Activated naive CD4-positive, alpha-beta T cell treated with anti-CD3 and anti-CD28 coated beads, Interleukin-2, amount 50 U/mL, for 72 hours (primary cell): Measurements from ENCODE around the gene ARL11. TPM values are rescaled to one million over a fixed set of nuclear protein-coding genes. Genes with fewer than 3 reads are reported as not detected.
"Not testable (repeated sequence)": the region's sequence is repeated elsewhere in the genome, so short reads cannot be mapped to it uniquely, and the experiment has no call there.

Experiments
- ATAC-seq, 2 donors: fragments of 150-1000 bp; cut with Tn5 transposase; 2 replicates each; pipeline ENCODE4 v1.10.0; 2021; ENCODE audit warnings: mild to moderate bottlenecking in 2 of 2, moderate library complexity in 2 of 2
- DNase-seq, 2 donors: peaks; one replicate each; pipeline ENCODE4 v3.0.0; 2021 to 2022; ENCODE audit warnings: low spot score in 2 of 2
- H3K27ac Mint-ChIP-seq, 2 donors: one replicate each; pipeline ENCODE4 v1.8.0; 2022; ENCODE audit warnings: mild to moderate bottlenecking in 2 of 2, mixed read lengths in 2 of 2
- H3K36me3 Mint-ChIP-seq, 2 donors: one replicate each; pipeline ENCODE4 v1.8.0; 2022; ENCODE audit warnings: mixed read lengths in 2 of 2
- H3K9me3 Mint-ChIP-seq, 2 donors: one replicate each; pipeline ENCODE4 v1.8.0; 2022; ENCODE audit warnings: mixed read lengths in 2 of 2
- total RNA-seq, 2 donors: library from RNA; stranded (reverse); gene quantifications; one replicate each; pipeline ENCODE4 v1.2.3, GENCODE V29; 2022

The ARL11 gene
- total RNA-seq, result 1 to 10 TPM; 1.5 to 1.6 TPM

DNA sequence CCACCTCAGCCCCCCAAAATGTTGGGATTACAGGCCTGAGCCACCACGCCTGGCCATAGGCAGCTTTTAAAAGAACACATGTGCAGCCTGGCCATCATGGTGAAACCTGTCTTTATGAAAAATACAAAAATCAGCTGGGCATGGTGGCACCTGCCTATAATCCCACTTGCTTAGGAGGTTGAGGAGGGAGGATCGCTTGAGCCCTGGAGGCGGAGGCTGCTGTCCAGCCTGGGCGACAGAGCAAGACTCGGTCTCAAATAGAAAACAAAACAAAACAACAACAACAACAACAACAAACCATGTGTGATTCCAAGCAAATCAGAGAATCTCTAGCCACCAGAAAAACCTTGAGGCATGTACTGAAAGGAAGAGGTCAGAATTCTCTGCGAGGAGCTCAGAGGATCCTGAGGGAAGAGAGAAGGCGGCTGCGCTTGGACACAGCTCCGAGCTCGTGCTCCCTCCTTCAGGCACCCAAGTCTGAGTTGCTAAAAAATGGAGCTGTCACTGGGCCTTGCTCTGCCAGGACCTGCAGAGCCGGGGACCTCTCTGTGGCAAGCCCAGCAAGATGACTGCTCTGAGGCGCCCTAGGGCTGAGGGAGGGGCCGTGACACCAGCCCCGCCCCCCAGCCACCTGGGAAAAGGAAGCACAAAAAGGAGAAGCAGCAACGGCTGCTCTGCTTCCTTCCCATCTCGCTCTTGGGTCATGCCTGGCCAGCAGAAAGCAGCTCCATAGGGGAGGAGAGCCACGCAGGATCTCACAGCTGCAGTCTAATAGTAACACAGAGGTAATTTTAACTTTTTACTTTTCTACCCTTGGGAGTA lies at the start of gene ARL11:
Gene ARL11 (plus strand): TSS at position 677 of the 822 bp plus-strand sequence. CDS start 1,941 bp downstream, outside the sequence.
- H3K36me3 Mint-ChIP-seq, result peaks cover 5% of the 10 kb centered on the region in 2 donors
- no peaks in the 10 kb centered on the region for H3K9me3 Mint-ChIP-seq
- DNase-seq (peak; percentile 72 to 73), ATAC-seq (peak; percentile 91 to 94)
- peak within 1 kb of the TSS; percentile 56 to 84 for H3K27ac Mint-ChIP-seq

DNA sequence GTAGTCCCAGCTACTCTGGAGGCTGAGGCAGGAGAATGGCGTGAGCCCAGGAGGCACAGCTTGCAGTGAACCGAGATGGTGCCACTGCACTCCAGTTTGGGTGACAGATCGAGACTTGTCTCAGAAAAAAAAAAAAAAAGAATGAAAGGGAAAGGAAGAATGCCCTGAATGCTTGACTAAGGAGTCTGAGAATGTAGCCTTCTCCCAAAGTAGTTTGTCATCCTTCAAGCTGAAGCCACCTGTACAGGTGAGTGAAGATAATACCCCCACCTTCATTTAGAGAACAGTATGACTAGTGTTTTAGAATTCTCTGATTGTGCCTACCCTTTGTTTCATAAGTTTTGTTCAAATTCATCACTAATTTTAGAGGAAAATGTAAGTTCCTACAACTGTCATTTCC lies 48.8 kb upstream of the ARL11 start:
- Mint-ChIP-seq H3K9me3 (no peaks in the 10 kb centered on the region), H3K27ac (no peak overlapping the region), H3K36me3 (peaks cover 0 to 13% of the 10 kb centered on the region in 2 donors)
- ATAC-seq (no peak), DNase-seq (no peak)

DNA sequence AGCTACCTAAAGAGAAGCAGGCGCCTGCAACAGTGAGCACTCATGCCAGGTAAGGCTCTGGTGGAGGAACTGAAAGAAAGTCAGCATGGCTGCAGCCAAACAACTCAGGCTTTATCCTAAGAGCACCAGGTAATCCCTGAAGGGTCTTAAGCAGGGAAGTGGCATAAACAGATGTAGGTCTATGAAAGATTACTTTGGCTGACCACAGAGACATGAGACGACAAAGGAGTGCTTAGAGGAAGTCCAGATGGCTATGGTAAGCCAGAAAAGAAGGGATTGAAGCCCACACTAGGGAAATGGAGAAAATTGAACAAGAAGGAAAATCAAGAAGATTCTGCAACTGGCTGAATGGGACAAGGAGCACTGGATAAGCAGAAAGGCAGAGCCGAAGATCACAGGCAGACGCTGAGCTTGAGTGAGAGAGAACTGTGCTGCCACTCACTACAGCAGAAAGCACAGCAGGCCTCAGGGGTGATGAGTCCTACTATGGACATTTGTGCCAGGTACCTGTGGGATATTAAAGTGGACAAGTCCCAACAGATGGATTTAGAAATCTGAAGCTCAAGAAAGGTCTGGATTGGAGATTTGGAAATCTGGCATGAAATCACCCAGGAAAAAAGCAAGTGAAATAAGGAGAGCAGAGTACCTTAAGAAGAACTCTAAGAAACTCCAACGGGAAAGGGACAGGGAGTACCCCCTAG lies 47.2 kb upstream of the ARL11 start:
- H3K9me3 Mint-ChIP-seq, result no peaks in the 10 kb centered on the region
- no peak for DNase-seq
- peaks cover 6 to 18% of the 10 kb centered on the region in 2 donors for H3K36me3 Mint-ChIP-seq
- H3K27ac Mint-ChIP-seq, result peak overlapping the region in 1 of 2 donors; percentile 42
- ATAC-seq, result no peak

DNA sequence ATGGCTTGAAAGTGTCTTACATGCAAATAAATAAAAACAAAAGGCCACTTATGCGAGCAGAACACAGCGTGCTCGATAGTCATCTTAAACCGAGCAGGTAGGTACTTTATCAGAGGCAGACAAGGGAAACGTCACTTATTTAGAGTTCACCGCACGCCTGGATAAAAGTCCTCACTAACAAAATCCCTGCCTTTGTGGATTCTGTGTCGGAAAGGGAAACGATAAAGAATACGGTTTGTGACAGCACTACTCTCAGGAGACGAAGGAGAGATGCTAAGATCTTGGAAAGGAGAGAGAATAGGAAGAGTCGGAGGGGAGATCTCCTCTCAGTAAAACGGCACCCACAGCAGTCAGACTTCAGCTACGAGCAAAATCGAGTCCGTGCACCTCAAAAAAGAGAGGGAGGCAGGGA lies 43.5 kb upstream of the ARL11 start:
- Mint-ChIP-seq H3K27ac (peak overlapping the region; percentile 70), H3K36me3 (peaks cover 6 to 18% of the 10 kb centered on the region in 2 donors), H3K9me3 (no peaks in the 10 kb centered on the region)
- DNase-seq, result no peak
- ATAC-seq, result peak; percentile 3 to 6

DNA sequence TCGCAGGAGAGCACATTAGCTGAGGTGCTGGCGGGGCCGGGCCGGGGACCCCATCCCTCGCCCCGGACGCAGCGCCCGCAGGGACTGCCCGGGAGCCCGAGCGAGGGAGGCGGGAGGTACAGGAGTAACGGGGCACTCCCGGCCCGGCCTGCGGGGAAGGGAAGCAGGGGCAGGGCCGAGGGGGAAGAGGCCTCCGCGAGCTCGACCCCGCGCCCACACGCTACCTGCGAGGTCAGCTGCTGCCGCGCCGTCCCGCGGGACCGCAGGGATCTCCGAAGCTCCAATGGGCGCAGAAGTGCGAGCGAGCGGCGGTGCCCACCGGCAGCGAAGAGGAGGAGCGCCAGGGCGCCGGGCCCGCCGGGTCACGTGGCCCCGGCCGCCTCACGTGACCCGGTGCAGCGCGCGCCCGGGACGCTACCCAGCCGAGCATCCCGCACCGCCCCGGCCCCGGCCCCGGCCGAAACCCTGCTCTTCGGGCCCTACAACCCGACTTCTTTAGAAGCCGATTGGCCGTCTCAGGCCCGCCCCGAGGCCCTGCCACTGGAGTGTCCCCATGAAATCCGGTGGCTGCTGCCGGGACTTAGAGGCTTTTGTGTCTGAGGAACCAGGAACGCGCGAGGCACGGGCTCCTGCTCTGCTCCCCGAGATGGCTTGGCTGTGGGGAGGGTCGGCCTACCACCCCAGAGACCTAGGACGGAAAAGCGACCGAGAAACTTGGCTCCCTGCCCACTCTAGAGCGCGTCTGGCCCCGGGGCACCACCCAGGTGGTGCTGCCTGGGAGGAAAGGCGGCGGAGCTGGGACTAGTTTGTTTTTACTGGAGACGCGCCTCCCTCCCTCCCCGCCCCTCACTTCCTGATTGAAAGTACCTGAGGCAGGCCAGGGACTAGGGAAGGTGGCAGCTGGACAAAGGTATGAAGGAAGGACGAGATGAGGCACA lies 42.8 kb upstream of the ARL11 start, which contains the start of gene RCBTB1:
Gene RCBTB1 (minus strand): TSS at position 339 of the 938 bp plus-strand sequence. CDS start 18,279 bp downstream, outside the sequence.
- peak; percentile 96 to 97 for ATAC-seq
- DNase-seq, result peak; percentile 60 to 82
- H3K27ac Mint-ChIP-seq, result peak within 1 kb of the TSS; percentile 70
- H3K36me3 Mint-ChIP-seq, result peaks cover 6 to 18% of the 10 kb centered on the region in 2 donors
- no peaks in the 10 kb centered on the region for H3K9me3 Mint-ChIP-seq

DNA sequence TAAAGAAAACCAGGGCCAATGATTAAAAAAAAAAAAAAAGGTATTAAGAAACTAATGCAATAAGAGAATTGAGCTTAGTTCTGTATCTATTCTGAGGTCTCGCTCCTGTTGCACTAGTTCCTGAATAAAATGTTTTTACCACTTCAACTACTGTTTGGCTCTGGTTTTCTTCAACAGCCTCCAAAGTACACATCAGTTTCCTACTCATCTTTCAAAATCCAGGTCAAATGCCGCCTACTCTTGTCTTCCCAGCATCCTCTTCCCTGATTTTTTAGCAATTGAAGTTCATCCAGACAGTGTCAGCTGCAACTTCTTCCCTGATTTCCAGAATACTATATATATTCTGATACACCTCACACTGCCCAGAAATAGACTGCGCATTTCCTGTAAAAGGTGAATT lies 41.6 kb upstream of the ARL11 start:
- Mint-ChIP-seq H3K27ac (peak overlapping the region in 1 of 2 donors; percentile 70), H3K9me3 (no peaks in the 10 kb centered on the region), H3K36me3 (peaks cover 6 to 9% of the 10 kb centered on the region in 2 donors)
- DNase-seq, result no peak
- ATAC-seq, result no peak

DNA sequence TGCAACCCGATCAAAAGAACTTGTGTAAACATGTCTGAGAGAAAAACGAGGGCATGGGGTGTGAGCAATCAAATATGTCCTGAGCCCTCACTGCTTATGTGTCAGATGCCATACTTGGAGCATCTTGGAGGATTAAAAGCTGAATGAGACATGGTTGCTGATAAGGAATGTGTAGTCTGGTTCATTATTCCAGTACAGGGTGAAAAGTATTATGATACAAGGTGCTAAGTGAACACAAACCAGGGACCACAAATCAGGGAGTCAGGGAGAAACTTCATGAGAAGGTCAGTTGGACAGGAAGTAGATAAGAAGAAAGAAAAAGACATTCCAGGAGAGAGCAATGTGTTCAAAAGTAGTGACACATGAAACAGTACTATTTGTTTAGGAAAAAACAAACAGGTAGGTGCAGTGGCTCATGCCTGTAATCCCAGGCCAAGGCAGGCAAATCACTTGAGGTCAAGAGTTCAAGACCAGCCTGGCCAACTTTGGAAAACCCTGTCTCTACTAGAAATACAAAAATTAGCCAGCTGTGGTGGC lies 40.9 kb upstream of the ARL11 start:
- Mint-ChIP-seq H3K36me3 (peaks cover 6% of the 10 kb centered on the region in 2 donors), H3K9me3 (no peaks in the 10 kb centered on the region), H3K27ac (peak overlapping the region in 1 of 2 donors; percentile 70)
- DNase-seq (no peak), ATAC-seq (no peak)

DNA sequence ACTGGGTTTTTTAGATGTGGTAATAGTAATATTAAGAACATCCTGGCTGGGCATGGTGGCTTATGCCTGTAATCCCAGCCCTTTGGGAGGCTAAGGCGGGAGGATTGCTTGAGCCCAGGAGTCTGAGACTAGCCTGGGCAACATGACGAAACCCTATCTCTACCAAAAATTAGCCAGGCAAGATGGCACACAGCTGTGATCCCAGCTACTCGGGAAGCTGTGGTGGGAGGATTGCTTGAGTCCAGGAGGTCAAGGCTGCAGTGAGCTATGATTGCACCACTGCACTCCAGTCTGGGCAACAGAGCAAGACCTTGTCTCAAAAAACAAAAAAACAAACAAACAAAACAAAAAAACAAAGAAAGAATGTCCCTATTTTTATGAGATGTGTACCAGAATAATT lies 37.6 kb upstream of the ARL11 start:
- H3K9me3 Mint-ChIP-seq, H3K36me3 Mint-ChIP-seq, H3K27ac Mint-ChIP-seq, DNase-seq, ATAC-seq: not testable (repeated sequence)

DNA sequence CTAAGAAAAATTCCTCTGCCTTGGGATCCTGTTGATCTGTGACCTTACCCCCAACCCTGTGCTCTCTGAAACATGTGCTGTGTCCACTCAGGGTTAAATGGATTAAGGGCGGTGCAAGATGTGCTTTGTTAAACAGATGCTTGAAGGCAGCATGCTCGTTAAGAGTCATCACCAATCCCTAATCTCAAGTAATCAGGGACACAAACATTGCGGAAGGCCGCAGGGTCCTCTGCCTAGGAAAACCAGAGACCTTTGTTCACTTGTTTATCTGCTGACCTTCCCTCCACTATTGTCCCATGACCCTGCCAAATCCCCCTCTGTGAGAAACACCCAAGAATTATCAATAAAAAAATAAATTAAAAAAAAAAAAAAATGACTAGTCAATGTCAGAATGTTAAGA lies 34.4 kb upstream of the ARL11 start:
- ATAC-seq, DNase-seq, H3K36me3 Mint-ChIP-seq, H3K27ac Mint-ChIP-seq, H3K9me3 Mint-ChIP-seq: not testable (repeated sequence)

DNA sequence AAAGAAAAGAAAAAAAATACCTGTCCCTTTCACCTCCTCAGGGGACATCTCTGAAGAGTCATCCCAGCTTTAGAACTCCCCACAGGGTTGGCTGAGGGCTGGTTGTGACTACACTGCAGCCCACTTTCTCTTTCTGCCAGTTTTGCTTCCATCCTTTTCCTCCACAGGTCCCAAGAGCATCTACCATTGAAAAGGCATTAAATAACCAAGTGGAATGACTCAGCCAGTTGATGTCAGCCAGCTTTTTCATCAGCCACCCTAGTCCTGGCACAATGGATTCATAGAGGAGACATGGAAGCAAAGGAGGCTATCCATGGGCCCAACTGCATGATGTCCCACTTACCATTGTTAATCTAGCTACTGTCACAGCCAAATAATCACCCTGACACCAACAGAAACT lies 33.7 kb upstream of the ARL11 start:
- no peak for DNase-seq
- Mint-ChIP-seq H3K27ac (no peak overlapping the region), H3K36me3 (no peaks in the 10 kb centered on the region), H3K9me3 (no peaks in the 10 kb centered on the region)
- no peak for ATAC-seq

DNA sequence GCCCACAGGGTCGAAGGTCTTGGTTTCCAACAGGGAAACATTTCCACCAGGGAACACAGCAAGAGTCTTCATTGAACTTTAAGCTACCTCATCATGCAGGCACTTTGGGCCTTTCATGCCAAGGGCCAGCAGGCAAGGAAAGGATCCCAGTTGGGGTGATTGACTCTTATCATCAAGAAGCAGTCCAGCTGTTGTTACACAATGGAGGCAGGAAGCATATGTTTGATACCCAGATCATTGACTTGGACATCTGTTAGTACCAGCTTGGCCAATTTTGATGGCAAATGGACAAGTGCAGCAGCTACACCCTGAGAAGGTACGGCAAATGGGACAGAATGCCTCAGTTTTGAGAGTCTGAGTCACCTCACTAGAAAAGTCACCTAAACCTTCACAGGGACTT lies 32.1 kb upstream of the ARL11 start:
- DNase-seq, result no peak

DNA sequence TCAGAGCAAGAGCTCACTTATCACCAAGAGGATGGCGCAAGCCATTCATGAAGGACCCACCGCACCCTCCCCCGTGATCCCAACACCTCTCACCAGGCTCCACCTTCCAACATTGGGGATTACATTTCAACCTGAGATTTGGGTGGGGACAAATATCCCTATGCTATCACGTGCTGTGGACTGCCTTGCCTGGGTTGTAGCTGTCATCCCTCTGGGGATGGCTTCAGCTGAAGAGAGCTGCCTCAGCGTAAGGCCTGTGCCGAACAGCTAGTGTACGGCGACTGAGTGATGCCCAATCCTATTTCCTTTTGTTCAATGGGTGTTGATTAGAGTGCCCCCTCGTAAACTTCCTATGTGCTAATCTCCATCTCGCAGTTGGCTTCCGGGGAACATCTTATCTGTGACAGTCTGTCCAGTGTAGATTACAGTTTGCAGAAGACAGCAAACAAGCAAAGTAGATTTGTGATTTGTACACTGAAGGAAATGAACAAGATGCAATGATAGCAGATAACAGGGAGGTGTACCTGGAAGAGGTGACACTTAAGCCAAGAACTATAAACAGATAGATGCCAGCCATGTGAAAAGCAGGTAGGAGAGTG lies 31.2 kb upstream of the ARL11 start:
- H3K27ac Mint-ChIP-seq, result no peak overlapping the region
- no peak for ATAC-seq
- H3K36me3 Mint-ChIP-seq, result no peaks in the 10 kb centered on the region
- DNase-seq, result no peak
- H3K9me3 Mint-ChIP-seq, result no peaks in the 10 kb centered on the region

More for the DNA sequence above, 32.1 kb upstream of the ARL11 start:
- Mint-ChIP-seq H3K36me3 (no peaks in the 10 kb centered on the region), H3K27ac (no peak overlapping the region), H3K9me3 (no peaks in the 10 kb centered on the region)
- ATAC-seq, result no peak

DNA sequence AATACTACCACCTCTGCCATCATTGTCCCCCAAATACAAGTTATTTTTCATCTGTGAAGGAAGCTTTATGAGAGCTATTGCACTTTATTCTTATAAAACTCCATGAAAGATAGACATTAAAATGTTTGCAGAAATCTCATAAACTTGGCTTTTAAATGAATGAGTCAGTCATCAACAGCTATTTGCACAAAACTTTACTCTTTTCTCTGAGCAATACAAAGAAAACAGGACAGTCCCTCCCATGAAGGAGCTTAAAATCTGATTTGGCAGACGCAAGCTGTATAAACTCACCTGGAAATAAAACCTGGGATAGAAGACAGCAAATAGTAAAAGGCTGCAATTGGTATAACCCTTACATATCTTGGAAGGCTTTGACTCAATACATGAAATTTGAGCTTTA lies 26.3 kb upstream of the ARL11 start:
- Mint-ChIP-seq H3K9me3 (no peaks in the 10 kb centered on the region), H3K27ac (no peak overlapping the region), H3K36me3 (no peaks in the 10 kb centered on the region)
- ATAC-seq (no peak), DNase-seq (no peak)

DNA sequence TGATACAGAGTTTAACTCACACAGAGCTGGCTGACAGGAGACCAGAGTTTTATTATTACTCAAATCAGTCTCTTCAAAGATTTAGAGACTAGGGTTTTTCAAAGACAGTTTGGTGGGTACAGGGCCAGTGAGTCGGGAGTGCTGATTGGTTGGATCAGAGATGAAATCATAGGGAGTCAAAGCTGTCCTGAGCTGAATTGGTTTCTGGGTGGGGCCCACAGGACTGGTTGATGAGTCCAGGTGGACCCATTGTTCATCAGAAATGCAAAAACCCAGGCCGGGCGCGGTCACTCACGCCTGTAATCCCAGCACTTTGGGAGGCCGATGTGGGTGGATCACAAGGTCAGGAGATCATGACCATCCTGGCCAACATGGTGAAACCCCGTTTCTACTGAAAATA lies 25.7 kb upstream of the ARL11 start:
- not testable (repeated sequence) for H3K27ac Mint-ChIP-seq, H3K9me3 Mint-ChIP-seq, DNase-seq, H3K36me3 Mint-ChIP-seq
- peak in 1 of 2 donors; percentile 73 for ATAC-seq

DNA sequence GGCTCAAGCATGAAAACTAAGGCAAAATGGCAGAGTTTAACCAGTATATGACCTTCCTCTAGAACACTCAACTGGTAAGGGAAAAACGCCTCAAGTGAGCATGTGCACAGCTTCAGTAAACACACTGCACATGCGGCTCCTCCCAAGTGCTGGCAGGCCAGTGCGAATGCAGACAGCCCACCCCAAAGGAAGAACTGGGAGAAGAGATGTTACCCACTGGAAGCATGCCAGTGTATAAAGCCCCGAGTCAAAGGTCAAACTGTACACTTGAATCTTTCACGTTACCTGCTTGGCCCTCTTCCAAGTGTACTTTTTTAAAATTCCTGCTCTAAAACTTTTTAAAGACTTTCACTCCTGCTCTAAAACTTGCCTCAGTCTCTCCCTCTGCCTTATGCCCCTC lies 23.7 kb upstream of the ARL11 start:
- H3K9me3 Mint-ChIP-seq, result no peaks in the 10 kb centered on the region
- H3K36me3 Mint-ChIP-seq, result no peaks in the 10 kb centered on the region
- DNase-seq, result no peak
- no peak overlapping the region for H3K27ac Mint-ChIP-seq
- ATAC-seq, result no peak
